T follicular helper cell (primary cell): ENCODE data around the gene CSNK2B.

Experiments used
- DNase-seq: peaks from one replicate; pipeline ENCODE4 v3.0.0-alpha.2; 2020; ENCODE audit warnings: low read depth

CSNK2B gene

DNA sequence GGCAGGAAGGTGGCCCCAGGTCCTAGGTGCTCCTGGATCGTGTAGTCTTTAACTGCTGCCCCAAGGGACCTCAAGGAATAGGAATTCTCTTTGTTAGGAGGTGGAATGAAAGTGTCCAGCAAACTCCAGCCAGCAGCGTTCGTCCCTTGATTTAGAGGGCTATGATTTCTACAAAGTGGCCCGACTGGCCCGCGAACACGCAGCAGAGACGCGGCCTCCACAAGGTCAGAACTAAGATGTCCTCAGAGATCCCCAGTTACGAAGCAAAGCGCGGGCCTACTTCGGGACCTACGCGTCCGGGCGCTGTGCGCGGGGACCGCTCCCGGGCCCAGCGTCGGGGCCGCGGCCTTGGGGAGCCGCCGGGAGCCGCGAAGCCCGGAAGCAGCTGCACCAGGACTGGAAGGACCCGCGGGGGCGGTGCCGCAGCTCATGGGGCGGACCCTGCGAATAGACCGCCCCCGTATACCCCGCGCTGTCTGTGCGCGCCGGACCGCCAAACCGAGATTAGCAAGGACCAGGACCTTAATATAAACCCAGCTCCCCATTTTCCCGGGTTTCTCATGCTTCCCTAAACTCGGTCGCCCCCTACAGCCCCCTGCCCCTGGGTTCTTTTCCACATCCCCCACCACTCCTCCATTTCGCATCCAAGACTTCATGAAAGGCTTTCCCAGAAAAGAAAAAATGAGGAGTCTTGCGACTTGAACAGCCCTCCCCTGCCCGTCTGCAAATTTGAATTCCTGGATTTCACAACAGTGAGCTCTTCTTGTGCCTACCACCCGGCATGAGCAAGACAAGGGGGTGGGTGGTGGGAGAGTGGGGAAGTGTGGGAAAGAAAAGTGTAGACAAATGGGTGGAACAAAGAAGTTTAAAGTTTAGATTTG is 5.3 kb upstream of the CSNK2B start, which contains the start of gene C6orf47:
Gene C6orf47 (minus strand): TSS at position 398 of the 881 bp plus-strand sequence. CDS start 831 bp downstream, outside the sequence.
- DNase-seq: peak; percentile 60

DNA sequence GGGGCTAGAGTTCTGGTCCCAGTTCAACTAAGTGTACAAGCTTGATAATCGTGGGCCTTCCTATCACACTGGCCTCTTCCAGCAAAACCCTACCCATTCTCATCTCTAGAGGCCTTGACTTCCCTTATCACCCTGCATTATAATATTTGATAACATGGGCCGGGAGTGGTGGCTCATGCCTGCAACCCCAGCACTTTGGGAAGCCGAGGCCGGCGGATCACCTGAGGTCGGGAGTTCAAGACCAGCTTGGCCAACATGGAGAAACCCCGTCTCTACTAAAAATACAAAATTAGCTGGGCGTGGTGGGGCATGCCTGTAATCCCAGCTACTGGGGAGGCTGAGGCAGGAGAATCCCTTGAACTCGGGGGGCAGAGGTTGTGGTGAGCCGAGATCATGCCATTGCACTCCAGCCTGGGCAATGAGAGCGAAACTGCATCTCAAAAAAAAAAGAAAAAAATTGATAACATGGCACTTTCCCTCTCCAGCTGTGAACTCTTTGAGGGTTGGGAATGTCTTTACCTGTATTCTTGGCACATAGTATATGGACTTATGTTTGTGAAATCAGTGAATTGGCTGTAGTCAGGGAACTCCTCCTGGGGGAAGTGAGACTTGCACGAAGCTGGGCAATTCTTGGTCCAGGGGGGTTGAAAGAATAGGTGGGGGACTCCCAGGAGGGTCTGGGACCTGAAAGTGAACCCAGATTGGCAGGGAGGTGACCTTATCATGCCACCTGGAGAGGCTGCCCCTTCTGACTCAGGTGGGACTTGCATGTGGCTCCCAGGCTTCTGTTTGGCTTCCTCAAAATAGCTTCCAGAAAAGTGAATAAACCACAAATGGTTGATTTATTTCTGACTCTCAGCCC is 4.4 kb upstream of the CSNK2B start:
- DNase-seq: no peak

DNA sequence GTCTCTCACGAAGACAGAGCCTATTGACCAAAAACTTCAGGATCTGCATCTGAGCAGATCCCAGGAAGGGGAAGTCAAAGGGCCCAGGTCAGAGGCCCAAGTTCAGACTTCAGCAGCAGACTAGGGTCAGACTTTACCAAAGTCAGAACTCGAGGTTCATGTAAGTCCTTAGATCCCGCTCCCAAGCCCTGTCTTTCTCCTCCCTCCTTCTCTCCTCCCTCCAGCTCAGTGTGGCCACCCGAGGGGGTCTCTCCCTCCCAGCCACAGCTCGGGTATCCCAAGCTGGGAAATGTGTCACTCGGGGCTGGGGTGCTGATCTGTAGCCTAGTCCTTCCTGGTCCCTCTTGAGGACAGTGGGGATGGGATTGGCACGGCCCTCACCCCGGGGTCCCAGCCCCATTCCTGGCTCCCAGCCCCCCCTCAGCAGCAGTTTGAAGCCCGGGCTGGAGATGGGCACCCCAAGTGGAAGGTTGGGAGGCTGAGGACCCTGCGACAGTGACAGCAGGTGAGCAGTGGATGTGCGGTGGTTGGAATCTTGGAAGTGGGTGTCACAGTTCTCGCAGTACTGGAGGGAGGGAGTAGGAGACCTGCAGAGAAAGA is 3.7 kb upstream of the CSNK2B start:
- no peak for DNase-seq

DNA sequence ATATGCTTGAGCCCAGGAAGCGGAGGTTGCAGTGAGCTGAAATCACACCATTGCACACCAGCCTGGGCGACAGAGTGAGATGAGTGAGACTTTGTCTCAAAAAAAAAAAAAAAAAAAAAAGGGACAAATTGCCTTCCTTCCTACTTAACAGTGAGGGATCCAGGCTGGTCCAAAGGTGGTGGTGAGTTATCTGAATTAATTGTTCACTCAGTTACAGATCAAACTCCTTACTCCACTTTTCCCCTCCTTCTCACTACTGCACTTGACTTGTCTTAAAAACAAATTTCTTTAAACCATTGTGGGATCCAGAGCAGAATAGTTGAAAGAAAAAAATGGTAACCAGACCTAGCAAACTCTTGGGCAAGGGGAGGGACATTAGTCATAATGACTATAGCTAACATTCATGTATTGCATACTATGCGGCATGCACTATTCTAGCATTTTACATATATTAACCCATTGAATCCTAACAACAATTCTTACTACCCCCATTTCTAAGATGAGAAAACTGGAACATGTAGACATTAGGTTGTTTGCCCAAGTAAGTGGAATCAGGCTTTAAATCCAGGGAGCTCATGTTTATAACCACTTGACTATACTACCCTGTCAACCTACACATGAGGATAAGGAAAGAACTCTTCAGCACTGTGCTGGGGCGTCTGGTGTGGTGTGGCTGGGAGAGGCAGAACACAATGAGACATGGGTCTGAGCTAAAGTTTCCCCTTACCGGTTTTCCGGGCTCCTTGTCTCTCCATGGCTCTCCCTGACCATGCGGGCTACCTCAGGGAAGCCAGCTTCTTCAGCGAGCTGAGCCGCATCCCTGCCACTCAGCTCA is 2.5 kb upstream of the CSNK2B start:
- no peak for DNase-seq

DNA sequence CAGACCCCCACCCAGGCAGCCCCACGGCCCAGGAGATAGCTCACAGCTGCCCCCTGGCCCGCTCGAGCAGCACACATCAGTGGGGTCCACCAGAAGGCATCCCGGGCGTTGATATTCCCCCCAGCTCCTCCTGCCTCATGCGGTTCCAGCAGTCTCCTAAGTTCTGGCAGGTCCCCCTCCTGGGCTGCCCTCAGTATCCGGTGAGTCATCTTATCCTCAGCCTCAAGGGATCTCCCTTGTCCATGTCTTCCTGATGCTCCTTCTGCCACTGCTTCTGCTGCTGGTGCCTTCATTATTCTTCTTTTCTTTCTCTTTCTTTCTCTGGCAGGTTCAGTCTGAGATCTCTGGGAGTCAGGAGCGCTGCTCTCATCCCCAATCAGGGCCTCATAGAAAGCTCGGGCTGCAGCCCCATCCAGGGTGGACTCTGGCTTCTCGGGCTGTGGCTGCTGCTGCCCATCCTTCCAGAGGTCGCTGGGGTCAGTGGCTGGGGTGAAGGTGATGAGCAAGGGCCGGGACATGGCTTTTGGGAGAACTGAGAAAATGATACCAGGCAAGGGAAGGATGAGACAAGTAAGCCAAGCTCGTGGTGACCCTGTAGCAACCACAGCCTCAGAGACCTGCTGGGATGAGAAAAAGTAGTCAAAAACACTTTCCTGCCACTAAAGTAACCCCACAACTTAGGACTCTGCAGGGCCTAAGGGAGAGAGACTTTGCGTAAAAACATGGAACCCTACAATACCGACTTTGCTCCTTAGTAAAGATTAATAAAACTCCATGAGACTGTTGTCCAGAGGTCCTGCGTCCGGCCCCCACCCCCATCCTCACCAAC is 1.7 kb upstream of the CSNK2B start:
- no peak for DNase-seq

DNA sequence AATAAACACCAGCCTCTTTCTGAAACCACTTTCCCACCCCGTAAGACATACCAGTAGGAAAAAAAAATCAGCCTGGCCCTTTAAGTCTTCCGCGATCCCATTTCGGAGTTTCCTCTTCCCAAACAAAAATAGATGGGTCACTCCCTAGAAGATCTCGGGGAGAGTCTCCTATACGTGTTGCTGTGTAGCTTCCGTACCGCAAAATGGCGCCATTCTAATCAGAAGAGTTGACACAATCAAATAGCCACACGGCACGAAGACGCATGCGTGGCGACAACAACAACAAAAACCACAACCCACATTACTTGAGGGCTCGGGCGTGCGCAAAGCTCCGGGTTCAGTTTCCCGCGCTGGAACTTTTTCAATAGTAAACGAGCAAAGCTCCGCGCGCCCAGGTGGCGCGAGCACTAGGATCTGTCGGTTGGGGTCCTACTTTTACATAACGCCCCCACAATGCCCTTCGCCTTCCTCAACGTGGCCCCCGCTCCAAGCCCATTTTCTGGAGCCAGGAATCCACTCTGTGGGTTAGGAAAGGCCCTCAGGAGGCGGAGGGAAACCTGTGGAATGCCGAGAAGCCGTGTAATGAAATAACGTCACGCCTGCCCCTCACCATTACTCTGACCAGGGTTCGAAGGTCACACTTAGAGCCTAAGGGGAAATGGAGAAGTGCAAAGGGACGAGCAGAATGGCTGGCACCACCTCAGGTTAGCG is 935 bp upstream of the CSNK2B start, which contains the start of gene GPANK1:
Gene GPANK1 (minus strand): TSS at position 208 of the 711 bp plus-strand sequence. CDS start 519 bp downstream, outside the sequence.
- peak; percentile 87 for DNase-seq

DNA sequence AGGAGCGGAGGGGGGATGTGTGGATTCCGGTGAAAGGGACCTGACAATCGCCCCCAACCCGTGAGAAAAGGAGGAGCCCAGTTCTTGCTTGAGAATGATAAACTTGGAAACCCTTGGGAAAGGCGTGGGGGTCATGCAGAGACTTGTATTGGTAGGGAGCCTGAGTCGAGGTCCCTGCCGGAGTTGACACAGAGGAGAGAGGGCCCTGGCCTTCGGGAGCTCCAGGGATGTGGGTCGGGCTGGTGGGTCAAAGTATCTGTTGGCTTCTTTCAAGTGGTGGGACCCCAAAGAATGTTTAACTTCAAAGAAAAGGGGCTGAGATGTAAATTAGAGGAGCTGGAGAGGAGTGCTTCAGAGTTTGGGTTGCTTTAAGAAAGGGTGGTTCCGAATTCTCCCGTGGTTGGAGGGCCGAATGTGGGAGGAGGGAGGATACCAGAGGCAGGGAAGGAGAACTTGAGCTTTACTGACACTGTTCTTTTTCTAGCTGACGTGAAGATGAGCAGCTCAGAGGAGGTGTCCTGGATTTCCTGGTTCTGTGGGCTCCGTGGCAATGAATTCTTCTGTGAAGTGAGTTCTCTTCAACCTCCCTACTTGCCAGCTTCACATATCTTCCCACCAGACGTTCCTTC is 571 bp downstream of the CSNK2B start:
- no peak for DNase-seq

DNA sequence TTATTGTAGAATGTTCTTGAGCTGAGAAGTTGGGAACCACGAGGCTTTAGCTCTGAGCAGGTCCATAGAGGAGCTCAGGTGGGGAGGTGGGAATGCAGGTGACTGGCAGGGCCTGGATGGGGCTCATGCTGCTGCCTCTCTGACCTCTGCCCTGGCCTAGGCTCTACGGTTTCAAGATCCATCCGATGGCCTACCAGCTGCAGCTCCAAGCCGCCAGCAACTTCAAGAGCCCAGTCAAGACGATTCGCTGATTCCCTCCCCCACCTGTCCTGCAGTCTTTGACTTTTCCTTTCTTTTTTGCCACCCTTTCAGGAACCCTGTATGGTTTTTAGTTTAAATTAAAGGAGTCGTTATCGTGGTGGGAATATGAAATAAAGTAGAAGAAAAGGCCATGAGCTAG is 3.8 kb downstream of the CSNK2B start, which contains the start of gene LY6G5B:
Gene LY6G5B (plus strand): TSS at position 301 of the 400 bp plus-strand sequence. CDS start 975 bp downstream, outside the sequence.
- DNase-seq: no peak

DNA sequence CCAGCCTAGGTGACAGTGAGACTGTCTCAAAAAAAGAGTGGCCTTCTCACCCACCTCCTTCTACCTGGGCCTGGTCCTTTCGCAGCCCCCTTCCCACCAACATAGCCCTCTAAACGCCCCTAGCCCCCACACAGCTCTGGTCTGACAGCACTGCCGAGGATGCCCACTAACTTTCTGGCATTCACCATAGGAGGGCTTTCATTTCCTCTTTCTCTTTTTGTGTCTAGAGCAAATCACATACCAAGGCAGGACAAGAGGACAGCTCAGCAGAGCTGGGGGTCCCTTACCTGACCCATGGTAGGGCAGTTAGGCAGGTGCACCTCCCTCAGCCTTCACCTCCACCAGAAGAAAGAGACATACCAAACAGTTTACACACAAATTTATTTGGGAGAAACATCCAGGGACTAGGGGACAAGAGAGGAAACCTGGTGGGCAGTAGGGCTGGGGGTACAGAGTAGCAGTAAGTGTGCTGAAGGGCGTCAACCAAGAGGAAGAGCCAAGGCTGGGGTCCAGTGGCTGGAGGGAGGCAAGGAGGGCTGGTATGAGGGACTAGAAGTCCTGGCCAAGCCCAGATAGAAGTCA is 10.5 kb downstream of the CSNK2B start:
- DNase-seq: no peak

DNA sequence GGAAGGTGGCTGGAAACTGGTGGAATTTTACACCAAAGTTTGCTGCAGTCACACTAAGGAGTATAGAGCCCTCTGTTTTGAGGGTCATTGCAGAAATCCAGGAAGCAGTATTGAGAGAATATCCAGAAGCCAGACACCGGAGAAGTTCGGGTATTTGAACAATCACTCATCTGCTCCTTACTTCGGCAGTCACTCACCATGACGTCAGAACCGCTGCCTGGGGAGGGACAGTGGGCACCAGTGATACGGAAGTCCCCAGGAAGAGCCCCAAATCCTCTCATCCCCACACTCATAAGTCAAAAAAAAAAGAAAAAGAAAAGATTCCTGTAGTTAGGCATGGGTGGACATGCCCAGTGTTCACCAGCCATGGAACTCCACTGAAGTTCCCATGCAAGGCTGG is 11.0 kb downstream of the CSNK2B start:
- no peak for DNase-seq

DNA sequence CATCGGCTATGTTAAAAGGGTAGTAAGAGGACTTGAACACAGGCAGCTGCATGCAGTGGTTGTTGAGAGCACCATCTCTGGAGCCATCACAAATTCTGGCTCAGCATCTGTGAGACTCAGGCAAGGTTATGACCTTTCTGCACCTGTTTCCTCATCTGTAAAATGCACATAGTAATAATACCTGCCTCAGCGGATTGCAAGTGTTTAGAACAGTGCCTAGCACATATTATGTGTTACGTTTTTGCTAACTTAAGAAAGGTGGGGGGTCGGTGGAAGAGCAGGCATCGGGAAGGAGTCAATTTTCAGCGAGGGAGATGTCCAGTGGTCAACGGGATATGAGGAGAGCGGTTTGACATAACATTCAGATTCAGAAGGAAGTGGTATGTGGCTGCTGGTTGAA is 12.1 kb downstream of the CSNK2B start:
- no peak for DNase-seq

DNA sequence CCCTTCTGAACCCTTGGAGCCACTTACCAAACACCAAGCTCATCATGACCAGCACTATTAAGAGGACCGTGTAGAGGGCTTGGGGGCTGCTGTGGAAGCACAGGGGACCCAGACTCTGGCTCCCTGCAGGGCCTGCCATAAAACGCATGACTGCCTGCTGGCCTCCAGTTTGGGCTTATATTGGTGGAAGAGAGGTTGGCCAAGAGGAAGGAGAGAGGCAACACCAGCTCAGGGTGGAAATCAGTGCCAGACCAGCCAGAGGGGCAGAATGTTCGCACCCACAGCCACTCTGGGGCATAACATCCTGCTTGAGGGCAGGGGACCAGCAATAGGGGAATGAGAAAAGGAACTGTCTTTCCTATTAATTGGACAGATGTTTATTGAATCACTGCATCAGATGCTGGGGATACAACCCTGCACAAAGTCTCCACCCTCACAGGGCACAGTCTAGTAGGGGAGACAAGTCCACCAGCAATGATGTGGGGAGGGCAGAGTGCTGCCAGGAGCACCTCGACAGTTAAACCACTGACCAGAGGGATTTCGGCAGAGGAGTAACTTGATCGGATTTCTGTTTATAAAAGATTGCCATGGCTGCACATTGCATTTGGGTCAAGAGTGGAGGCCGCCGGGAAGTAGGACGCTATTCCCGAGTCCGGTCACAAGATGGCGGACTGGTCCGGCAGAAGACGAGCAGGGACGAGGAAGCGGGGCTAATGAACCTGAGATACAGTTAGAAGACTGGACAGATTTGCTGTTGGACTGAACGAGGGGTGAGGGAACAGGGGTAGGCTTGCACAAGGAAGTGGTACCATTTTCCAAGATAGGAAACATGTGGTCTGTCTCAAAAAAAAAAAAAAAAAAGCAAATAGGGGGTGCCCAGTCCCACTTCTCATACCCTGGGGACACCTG is 14.6 kb downstream of the CSNK2B start, which contains the start of gene LY6G5C:
Gene LY6G5C (minus strand): TSS at position 842 of the 909 bp plus-strand sequence. CDS start 694 bp downstream, at position 148.
- DNase-seq: peak; percentile 39

DNA sequence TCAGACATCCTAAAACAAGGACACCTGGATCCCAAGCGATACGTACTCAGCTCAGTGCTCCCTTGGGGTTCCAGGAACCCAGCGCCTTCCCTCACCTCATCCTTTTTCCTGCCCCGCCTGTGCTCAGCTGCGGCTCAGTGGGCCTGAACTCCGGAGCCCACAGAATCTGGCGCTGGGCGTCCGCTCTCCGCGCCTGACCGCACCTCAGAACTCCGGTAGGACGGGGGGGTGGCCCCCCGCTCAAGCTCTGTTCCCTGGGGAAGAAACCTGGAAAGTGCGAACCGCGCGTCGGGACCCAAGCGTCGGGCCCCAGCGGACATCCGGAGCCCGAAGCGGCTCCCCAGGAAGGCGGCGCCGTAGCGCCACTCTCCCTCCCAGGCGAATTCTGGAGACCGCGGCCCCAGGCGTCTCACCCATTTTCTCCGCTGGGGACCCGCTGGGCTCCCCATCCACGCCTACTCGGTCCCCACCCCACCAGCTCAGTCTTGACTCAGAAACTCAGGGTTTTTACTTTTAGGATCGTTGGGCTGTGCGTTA is 15.3 kb downstream of the CSNK2B start:
- peak; percentile 17 for DNase-seq

DNA sequence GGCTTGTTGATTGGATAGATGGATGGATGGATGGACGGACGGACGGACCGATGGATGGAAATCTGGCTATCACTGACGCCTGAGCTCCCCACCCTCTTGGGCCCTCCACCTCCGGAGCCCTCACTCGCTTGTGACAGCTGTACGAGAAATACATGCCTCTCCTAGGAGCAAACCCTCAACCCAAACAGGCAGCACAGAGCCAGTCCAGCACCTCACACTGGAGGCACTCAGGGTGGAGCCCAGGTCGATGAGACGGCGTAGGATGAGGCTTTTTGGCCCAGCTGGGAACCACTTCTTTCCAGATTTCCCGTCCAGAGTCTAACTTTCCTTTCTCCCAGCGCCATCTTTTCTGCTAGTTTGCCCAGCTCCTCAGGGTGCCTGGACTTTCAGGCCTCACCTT is 17.7 kb downstream of the CSNK2B start:
- no peak for DNase-seq

DNA sequence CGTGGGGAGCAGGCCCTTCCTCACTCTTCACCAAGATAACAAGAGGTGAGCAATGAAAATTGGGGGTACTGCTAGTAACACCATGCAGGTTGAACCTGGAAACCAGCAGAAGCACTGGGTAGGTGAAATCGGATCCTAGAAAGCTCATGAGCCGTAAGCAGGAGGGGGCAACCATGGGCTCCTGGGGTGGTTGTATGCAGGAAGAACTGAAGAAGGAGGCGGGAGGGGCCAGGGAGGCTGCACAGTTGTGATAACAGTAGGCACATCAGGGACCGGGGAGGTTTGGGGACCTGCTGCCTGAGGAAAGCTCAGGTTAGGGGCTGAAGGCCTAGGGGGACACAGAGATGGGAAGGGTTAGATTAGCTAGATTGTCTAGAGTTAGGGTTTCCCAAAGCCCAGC is 20.6 kb downstream of the CSNK2B start:
- no peak for DNase-seq

DNA sequence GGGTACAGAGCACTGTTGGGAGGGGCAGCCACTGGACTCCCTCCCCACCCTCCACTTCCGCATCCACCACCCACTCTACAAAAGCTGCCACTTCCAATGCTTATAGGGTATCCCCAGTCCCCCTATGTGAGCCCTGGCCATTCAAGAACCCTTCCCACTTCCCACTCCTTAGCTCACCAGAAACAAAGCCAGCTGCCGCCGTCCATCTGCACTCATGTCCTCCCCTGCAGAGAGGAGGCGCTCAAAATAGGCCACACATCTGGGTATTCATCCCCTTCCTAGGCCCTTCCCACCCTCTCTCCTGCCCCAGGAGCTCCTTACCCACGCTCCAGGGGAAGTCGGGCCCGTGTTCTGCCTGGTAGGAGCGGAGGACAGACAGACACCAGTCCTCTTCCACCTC is 21.4 kb downstream of the CSNK2B start:
- DNase-seq: no peak
